IMR-90 (cell line): ENCODE data around the gene OSER1.

Experiments
- BHLHE40 ChIP-seq: fragments of 150-350 bp; IDR thresholded peaks from 2 replicates; pipeline ENCODE4 v1.6.1; 2016; ENCODE audit warnings: mild to moderate bottlenecking, low read depth, low read length
- CEBPB ChIP-seq: IDR thresholded peaks from 2 replicates; pipeline ENCODE4 v1.6.1; 2012; ENCODE audit warnings: low read depth, low read length, improper control_type of control experiment
- CHD1 ChIP-seq: IDR thresholded peaks from 2 replicates; pipeline ENCODE4 v1.6.1; 2012; ENCODE audit warnings: low read depth, low read length, improper control_type of control experiment
- MAFK ChIP-seq: IDR thresholded peaks from 2 replicates; pipeline ENCODE4 v1.6.1; 2012; ENCODE audit warnings: low read depth, low read length, improper control_type of control experiment
- MAZ ChIP-seq: IDR thresholded peaks from 2 replicates; pipeline ENCODE4 v1.6.1; 2012; ENCODE audit warnings: low read depth, mild to moderate bottlenecking, low read length, improper control_type of control experiment, moderate library complexity, borderline replicate concordance
- MXI1 ChIP-seq: IDR thresholded peaks from 2 replicates; pipeline ENCODE4 v1.6.1; 2012; ENCODE audit warnings: low read depth, mild to moderate bottlenecking, low read length, moderate library complexity, borderline replicate concordance
- NFE2L2 ChIP-seq: fragments of 150-350 bp; IDR thresholded peaks from 2 replicates; pipeline ENCODE4 v1.6.1; 2016; ENCODE audit warnings: low read depth, mild to moderate bottlenecking, low read length
- POLR2A ChIP-seq: IDR thresholded peaks from 2 replicates; pipeline ENCODE4 v1.6.1; 2012; ENCODE audit warnings: mild to moderate bottlenecking, low read depth, low read length
- RAD21 ChIP-seq: IDR thresholded peaks from 2 replicates; pipeline ENCODE4 v1.6.1; 2012; ENCODE audit warnings: low read length, improper control_type of control experiment
- RCOR1 ChIP-seq: IDR thresholded peaks from 2 replicates; pipeline ENCODE4 v1.6.1; 2012; ENCODE audit warnings: mild to moderate bottlenecking, low read length, improper control_type of control experiment; ENCODE audit not compliant: insufficient replicate concordance
- RFX5 ChIP-seq: IDR thresholded peaks from 2 replicates; pipeline ENCODE4 v1.8.0; 2012; ENCODE audit warnings: low read depth, mild to moderate bottlenecking, low read length, moderate library complexity
- SMC3 ChIP-seq: fragments of 150-350 bp; IDR thresholded peaks from 2 replicates; pipeline ENCODE4 v1.6.1; 2016; ENCODE audit warnings: low read depth, mild to moderate bottlenecking, antibody characterized with exemption, low read length, moderate library complexity
- TF ChIP-seq, protein P1 (sequence below): conservative IDR thresholded peaks from 2 replicates; pipeline ENCODE4 v1.5.1; 2012; ENCODE audit warnings: mild to moderate bottlenecking, low read depth, low read length, improper control_type of control experiment
- TF ChIP-seq, protein P2 (sequence below): fragments of 150-350 bp; IDR thresholded peaks from 2 replicates; pipeline ENCODE4 v1.6.1; 2017; ENCODE audit warnings: mild to moderate bottlenecking, antibody characterized with exemption, low read length, low read depth

DNA sequence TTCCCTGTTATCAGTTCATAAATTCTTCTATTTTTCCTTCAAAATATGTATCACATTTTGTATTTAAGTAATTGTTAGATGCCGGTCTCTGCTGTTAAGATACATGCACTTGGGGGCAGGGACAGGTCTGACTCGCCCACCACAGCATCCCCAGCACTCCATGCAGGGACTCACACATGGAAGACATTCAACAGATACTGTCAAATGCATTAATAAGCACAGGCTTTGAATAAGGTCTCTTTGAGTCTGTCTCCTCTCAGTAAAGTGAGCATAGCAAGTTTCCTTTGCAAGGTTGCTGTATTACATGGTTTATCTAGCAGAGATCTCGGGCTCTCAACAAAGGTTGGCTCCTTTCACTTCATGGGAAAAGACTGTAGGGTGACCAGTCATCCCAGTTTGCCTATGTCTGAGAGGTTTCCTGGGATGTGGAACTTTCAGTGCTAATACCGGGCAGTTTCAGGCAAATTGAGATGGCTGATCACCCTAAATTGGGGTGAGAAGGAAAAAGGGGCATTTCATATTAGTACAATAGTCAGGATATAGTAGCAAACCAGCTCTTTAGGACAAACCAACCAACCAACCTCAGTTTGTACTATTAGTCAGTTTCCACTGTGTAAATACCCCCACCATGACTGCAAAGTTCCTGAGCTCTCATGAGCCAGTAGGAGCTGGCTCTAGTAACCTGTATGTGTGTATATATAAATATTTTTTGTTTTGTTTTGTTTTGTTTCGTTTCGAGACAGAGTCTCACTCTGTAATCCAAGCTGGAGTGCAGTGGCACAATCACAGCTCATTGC is 38.6 kb downstream of the OSER1 start:
- TF ChIP-seq, protein P1, sequence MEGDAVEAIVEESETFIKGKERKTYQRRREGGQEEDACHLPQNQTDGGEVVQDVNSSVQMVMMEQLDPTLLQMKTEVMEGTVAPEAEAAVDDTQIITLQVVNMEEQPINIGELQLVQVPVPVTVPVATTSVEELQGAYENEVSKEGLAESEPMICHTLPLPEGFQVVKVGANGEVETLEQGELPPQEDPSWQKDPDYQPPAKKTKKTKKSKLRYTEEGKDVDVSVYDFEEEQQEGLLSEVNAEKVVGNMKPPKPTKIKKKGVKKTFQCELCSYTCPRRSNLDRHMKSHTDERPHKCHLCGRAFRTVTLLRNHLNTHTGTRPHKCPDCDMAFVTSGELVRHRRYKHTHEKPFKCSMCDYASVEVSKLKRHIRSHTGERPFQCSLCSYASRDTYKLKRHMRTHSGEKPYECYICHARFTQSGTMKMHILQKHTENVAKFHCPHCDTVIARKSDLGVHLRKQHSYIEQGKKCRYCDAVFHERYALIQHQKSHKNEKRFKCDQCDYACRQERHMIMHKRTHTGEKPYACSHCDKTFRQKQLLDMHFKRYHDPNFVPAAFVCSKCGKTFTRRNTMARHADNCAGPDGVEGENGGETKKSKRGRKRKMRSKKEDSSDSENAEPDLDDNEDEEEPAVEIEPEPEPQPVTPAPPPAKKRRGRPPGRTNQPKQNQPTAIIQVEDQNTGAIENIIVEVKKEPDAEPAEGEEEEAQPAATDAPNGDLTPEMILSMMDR, result no peak
- no peak for TF ChIP-seq POLR2A
- no peak for TF ChIP-seq RFX5
- no peak for TF ChIP-seq RAD21
- no peak for TF ChIP-seq CEBPB
- TF ChIP-seq MAFK, result no peak
- no peak for TF ChIP-seq SMC3
- TF ChIP-seq BHLHE40, result no peak
- no peak for TF ChIP-seq RCOR1
- no peak for TF ChIP-seq CHD1
- TF ChIP-seq MAZ, result no peak
- TF ChIP-seq, protein P2, sequence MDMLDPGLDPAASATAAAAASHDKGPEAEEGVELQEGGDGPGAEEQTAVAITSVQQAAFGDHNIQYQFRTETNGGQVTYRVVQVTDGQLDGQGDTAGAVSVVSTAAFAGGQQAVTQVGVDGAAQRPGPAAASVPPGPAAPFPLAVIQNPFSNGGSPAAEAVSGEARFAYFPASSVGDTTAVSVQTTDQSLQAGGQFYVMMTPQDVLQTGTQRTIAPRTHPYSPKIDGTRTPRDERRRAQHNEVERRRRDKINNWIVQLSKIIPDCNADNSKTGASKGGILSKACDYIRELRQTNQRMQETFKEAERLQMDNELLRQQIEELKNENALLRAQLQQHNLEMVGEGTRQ, result no peak
- no peak for TF ChIP-seq NFE2L2
- TF ChIP-seq MXI1, result no peak
